Activated T-helper 9 cell treated with anti-CD3 and anti-CD28 coated beads, Interleukin-2, amount 50 U/mL, for 16 hours (primary cell): ENCODE results near the gene TRIM63.

Experiments used
- DNase-seq: peaks from one replicate; pipeline ENCODE4 v3.0.0-alpha.2; 2020; ENCODE audit warnings: low read depth

The TRIM63 gene

GRCh38 chr1:26034504-26035202 lies 32.8 kb downstream of the TRIM63 start:
- no peak for DNase-seq

- DNase-seq: no peak
Measured at GRCh38 chr1:26032656-26033357, 34.6 kb downstream of the TRIM63 start.

- no peak for DNase-seq
Measured at GRCh38 chr1:26031611-26032220, 35.7 kb downstream of the TRIM63 start.

DNA sequence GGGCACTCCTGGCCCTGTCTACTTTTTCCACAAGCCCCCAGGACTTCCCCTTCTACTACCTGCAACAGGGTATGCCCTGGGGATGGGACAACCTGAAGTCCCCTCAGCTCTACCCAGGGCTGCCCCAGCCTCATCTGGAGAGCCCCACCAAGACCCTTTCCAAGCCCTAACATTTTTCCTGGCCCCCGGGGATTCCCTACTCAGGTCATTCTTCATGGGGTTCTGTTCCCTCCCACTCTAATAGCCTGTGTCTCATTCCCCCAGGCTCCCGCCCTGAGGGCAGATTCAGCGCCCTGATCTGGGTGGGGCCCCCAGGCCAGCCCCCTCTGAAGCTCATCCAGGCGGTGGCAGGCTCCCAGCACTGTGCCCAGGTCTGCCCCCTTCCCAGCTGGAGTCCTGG lies 36.2 kb downstream of the TRIM63 start:
- DNase-seq: no peak

DNA sequence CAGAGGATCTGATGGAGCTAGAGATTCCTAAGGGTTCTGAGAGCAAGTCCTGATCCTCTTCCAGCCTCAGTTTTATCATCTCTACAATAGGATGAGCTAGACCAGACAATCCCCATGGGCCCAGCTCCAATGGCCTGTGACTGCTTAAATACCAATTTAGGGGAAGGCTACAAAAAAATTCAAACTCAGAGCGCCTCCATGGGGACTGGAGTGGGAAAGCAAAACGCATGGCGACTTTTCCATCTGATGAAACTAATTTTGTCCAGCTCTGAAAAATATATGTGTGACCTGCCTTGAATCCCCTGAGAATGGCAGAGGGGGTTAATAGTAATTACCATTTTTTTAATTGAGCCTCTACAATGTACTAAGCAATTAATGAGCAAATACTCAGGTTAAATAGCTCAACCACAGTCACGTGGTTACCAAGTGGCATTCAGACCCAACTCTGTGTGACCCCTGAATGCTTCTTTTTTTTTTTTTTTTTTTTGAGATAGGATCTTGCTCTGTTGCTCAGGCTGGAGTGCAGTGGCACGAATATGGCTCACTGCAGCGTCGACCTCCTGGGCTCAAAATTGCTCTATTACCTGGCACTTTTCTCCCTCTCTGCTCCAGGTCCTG lies 37.5 kb downstream of the TRIM63 start:
- no peak for DNase-seq

DNA sequence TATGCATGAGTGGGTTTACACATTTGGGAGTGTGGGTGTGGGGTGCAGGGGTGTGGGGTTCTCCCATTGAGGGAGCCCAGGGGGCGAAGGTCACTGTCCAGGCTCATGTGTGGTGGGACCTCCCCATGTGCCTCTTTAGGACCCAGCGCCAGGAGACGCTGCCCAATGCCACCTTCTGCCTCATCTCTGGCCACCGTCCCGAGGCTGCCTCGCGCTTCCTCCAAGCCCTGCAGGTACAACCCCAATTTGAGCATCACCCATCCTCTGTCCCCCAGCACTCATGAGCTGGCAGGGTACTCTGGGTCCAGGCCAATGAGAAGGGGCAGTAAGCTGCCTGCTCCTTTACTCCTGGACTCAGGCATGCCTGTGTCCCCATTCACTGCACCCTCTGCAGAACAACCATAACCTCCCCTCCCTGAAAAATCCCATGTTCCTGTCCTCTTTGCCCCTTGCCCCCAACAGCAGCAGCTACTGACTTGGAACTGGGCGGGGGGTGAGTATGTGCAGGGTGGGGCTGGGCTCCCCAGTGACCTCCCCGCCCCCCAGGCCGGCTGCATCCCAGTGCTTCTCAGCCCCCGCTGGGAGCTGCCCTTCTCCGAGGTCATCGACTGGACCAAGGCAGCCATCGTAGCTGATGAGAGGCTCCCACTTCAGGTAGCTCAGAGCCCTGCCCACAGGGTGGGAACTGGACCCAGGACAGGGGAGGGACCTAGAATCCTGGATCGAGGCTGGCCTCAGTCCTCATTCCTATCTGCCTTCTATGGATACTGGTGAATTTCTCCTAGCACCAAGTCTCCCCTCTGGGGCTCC lies 38.2 kb downstream of the TRIM63 start:
- no peak for DNase-seq

DNA sequence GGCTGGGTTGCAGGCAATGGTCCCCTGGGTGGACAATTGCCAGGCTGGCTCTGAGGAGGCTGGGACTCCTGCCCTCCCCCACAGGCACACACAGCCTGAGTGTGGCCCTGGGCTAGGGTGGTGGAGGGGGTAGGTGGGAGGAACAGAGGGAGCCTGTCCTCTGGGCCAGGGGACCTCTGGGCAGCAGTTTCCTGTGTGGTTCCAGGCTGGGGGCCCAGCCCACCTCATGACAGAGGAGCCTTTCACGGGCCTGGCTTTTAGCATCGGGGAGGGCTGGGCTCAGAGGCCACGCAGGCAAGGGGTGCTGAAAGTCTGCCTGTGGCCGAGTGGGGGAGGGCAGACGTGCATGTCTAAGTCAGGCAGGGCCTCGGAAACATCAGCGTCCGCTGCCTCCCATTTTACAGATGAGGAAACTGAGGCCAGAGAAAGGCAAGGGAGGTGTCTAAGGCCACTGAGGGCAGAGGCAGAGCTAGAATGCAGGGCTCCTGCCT lies 38.9 kb downstream of the TRIM63 start:
- no peak for DNase-seq

DNA sequence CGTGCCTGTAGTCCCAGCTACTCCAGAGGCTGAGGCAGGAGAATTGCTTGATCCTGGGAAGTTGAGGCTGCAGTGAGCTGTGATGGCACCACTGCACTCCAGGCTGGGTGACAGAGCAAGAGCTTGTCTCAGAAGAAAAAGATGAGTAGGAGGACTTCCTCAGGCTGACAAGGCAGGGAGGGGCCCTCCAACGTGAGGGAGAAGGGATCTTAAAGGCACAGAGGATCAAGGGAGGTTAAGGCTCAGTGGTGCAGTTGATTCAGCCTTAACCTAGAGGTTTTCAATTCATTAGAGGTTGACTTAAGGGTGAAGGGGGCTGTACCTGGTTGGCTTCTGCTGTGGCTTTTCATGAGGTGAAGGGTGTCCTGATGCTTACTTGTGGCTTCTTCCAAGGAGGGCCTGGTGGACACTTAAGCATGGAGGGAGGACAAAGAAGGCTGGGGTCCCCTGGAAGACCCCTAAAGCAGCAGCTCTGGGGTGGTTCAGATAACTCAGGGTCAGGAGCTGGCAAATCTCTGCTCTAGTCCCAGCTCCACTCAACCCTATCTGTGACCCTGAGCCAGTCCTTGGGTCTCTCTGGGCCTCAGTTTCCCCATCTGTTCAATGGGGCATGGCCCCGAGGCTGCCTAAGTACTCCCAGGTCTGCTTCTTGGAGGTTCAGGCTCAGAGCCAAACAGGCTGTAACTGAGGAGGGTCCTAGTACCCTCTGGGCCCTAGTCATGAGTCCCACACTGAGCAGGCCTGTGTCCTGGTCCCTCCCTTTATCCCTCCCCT lies 39.5 kb downstream of the TRIM63 start:
- no peak for DNase-seq

- no peak for DNase-seq
Measured at GRCh38 chr1:26025517-26025916, 41.9 kb downstream of the TRIM63 start.

GRCh38 chr1:26025060-26025459 lies 42.4 kb downstream of the TRIM63 start:
- no peak for DNase-seq

GRCh38 chr1:26023826-26024225 lies 43.6 kb downstream of the TRIM63 start:
- no peak for DNase-seq

GRCh38 chr1:26023009-26023408 lies 44.4 kb downstream of the TRIM63 start:
- no peak for DNase-seq

- no peak for DNase-seq
Measured at GRCh38 chr1:26022404-26022779, 45.0 kb downstream of the TRIM63 start.

DNA sequence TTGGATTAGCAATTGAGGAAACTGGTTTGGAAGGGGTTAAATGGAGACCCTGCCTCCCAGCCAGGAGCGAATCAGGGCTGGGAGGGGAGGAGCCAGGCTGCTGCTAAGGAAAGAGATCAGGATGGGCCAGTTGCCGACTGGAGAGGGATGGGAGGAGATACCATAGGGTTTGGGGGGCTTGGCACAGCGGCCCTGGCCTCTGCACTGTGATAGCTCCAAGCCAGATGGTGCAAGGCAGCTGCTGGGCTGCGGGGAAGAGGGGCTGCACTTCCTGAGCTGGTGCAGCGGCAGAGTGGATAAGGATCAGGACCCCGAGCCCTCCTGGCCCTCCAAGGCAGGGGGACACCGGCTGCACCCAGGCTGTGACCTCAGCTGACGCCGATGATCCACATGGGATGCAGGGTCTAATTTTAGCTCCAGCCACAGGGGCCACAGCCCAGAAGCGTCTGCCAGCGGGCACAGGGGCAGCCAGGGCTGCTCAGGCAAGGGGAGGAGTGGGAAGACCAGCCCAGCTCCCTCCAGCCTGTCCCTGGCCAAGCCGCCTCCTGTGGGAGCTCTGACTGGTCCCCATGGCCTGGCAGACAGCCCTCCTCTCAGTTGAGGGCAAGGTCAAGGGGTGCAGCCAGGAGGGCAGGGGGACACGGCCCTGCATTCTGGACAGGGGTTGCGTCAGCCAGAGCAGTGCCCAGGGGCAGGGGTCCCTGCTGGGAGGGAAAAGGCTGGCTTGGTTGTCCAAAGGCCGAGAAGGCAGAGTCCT lies 45.6 kb downstream of the TRIM63 start, which contains the start of gene EXTL1:
Gene EXTL1, plus strand, starts transcription at position 129 of the 757 bp plus-strand sequence. CDS start 872 bp downstream, outside the sequence.
- DNase-seq: no peak

DNA sequence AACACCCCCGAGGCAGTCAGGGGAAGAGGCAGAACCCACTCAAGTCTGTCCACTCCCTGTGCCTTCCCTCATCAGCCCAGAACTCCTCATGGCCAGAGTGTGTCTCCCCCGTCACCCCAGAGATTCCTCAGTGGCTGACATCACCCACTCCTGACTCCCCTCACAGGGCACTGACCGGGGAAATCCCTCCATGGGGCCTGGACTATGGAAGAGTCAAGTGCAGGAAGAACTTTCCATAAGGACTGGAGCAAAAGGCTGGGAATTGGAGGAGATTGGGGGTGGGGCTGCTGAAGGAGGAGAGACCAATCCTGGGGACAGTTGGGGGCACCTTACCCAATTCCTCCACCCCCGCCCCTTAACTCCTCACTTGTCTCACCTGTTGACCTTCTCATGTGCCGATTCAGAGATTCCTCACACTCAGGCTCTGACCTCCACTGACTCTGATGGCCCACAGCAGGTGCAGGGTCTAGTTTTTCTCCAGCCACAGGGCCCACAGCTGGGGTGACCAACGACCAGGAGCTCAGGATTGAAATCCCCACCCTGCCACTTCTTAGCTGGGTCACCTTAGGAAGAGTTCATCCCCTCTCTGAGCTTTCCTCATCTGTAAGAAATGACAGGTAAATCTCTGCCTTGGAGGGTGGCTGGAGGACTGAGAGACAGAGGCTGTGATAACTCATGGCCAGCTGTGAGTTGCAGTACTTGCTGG lies 46.3 kb downstream of the TRIM63 start:
- no peak for DNase-seq

- no peak for DNase-seq
Measured at GRCh38 chr1:26020330-26020768, 47.1 kb downstream of the TRIM63 start.

DNA sequence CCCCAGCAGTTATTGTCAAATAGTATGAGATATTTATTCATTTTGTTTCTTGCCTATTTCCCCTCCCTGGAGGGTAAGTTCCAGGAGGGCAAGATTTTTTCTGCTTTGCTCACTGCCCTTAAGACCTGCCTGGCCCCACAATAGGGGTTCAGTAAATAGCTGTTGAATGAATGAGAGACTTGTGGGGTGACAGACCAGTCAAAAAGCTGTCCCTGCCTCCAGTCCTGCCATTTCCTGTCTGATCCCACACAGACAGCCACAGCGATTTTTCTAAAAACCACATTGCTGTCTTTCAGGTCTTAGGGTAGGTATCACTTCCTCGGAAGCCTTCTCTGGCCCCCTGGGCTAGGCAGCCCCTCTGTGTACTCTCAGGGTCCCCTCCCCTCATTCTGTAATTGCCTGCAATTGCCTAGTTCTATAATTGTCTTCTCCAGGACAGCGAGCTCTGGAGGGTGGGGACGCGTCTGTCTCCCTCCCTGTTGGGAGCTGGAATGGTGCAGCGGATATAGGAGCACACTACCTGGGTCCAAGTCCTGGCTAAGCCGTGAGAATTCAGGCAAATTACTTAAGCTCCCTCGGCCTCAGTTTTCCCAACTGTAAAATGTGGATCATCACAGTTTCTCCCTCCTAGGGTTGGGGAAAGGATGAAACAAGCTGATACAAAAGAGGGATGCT lies 47.7 kb downstream of the TRIM63 start:
- DNase-seq: no peak

DNA sequence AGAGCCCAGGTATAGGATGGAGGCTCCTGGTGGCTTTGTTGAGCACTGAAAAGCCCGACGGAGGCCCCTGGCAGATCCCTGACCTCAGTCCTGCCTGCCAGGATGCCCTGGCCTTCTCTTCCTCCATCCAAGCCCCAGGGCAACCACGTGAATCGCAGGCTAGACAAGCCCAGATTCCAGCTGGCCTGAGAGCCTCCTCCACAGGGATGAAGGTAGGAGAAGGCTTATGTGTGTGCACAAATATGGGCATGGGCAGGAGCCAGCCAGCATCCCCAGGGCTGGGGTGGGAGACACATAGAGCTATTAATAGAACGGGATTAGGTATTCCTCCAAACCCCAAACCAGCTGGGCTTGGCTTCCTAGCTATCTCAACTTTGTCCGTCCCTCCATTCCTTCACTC lies 49.8 kb downstream of the TRIM63 start:
- no peak for DNase-seq

GRCh38 chr1:26016953-26017545 lies 50.4 kb downstream of the TRIM63 start:
- DNase-seq: no peak
